Stimulated activated CD4-positive, alpha-beta T cell treated with anti-CD3 and anti-CD28 coated beads, TNF-alpha, amount 100 ng/mL, for 1 hour (primary cell): ENCODE results near the gene SCG5.
"Not testable (repeated sequence)": the region's sequence is repeated elsewhere in the genome, so short reads cannot be mapped to it uniquely, and the experiment has no call there.

Source experiments
- DNase-seq, 3 donors: peaks; one replicate each; pipeline ENCODE4 v3.0.0-alpha.2; 2020; ENCODE audit warnings: low read depth in 3 of 3, low spot score in 1 of 3

The SCG5 gene

DNA sequence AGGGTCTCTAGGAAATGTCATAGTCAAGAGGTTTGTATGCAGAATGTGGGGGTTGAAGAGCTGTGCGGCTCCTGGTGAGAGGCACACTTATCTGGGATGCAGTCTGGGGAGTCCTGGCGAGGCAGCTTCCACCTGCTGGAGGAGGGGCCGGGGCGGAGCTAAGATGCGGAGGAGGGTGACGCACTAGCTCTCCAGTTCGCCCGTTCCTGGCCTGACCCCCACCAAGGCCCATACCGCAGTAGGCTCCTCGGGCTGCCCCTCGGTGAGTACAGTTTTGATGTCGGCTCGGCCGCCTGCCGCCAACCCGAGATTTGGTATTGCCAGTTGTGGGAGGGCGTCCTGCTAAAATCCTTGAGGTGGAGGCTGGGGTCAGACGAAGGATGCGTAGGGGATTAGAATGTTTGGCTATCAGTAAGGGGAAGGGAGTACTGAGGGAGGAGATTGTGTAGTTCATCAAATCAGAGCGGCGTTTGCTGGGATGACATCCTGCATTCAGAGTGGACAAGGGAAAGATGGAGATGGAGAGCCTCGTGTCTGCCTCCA lies at the start of gene SCG5:
TSS of gene SCG5 (plus strand) at position 194 of the 543 bp plus-strand sequence. CDS start 1,883 bp downstream, outside the sequence.
- no peak for DNase-seq

GRCh38 chr15:32593151-32593550 lies 48.4 kb upstream of the SCG5 start, which contains the start of gene GOLGA8N:
GOLGA8N (plus strand) TSS chr15:32593456.
- DNase-seq, result not testable (repeated sequence)

- DNase-seq, result not testable (repeated sequence)
Observed at GRCh38 chr15:32609518-32609917, 32.0 kb upstream of the SCG5 start.

DNA sequence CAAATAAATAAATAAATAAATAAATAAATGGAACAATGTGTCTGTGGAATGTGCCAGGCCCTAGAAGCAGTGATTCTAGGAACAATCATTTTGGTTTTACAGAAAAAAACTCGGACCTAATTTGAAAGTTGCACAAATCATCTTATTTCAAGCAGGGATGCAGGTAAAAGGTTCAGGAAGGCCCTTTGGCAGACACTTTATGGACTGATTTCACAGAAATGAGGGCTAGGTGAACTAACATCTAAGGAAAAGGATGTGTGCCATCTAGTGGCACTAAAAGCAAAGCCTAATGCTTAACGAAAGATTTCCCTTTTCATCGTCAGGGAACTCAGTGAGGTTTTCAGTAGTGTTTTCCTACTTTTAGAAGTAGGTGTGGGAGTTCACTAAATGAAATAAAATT lies 30.8 kb upstream of the SCG5 start:
- DNase-seq, result not testable (repeated sequence)

DNA sequence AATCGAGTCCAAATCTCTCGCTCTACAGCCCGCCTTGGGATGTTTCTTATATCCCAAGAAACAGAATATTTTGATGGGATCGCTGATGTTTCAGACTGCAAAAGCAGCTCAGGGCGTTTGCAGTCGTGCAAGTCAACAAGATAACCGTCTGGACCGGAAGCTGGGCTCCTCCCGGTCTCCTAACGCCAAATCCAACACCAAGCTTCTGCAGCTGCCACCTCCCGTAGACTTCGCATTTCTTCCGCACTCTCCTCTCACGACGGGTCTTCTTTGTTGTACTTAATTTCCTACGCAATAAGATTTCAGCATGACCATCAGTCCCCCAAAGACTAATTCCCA lies 26.8 kb upstream of the SCG5 start:
- DNase-seq, result not testable (repeated sequence)

- peak; percentile 49 to 64 (median 52) for DNase-seq
Observed at GRCh38 chr15:32615051-32615870, 26.2 kb upstream of the SCG5 start, which contains the start of gene ARHGAP11A. ARHGAP11A (plus strand) TSS chr15:32615504; CDS start chr15:32616212, 708 bp downstream.

DNA sequence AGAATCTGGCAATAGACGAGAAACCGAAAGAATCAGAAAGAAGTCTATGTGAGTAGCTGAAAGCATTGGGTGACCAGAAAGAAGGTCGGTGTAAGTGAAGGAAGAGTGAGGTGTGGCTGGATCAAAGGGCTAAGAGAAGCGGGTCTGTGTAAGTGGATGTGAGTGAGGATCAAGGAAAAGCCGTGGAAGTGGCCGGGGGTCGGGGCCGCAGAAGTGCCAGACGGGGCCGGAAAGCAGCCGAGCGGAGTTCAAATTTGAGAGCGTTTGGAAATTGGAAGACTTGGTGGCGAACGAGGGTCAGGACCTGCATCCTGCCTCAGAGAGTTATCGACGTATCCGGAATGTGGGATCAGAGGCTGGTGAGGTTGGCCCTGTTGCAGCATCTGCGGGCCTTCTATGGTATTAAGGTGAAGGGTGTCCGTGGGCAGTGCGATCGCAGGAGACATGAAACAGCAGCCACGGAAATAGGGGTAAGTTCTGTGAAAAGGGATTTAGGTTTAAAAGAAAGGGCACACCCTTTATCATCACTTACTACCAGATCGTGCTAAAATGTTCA lies 25.6 kb upstream of the SCG5 start:
- DNase-seq, result not testable (repeated sequence)

- DNase-seq, result no peak
Observed at GRCh38 chr15:32636410-32636809, 5.1 kb upstream of the SCG5 start.

- DNase-seq, result no peak
Observed at GRCh38 chr15:32636908-32637567, 4.5 kb upstream of the SCG5 start.

DNA sequence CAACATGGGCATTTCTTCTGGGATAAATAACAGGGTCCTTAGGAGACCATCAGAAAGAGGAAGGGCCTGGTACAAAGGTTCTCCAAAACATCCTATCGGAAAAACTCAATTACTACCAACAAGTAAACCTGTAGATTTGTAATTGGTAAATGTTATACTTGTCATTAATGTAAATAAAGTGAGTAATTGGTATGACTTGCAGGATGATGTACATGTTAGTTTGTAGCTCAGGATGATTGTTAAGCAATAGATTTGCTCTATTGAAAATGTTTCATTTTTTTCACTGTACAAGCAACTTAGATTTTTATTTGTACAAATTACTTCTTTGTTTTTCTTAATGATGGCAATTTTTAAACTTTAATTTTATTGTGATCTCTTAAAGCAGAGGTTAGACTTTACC lies 3.8 kb upstream of the SCG5 start:
- DNase-seq, result no peak

- no peak for DNase-seq
Observed at GRCh38 chr15:32642667-32643435, 1.3 kb downstream of the SCG5 start.

GRCh38 chr15:32643907-32644445 lies 2.5 kb downstream of the SCG5 start:
- DNase-seq, result no peak

- DNase-seq, result no peak
Observed at GRCh38 chr15:32646291-32646690, 4.8 kb downstream of the SCG5 start.

GRCh38 chr15:32649342-32649741 lies 7.8 kb downstream of the SCG5 start:
- no peak for DNase-seq

GRCh38 chr15:32651229-32651837 lies 9.8 kb downstream of the SCG5 start:
- peak in 2 of 3 donors; percentile 4 to 9 for DNase-seq

DNA sequence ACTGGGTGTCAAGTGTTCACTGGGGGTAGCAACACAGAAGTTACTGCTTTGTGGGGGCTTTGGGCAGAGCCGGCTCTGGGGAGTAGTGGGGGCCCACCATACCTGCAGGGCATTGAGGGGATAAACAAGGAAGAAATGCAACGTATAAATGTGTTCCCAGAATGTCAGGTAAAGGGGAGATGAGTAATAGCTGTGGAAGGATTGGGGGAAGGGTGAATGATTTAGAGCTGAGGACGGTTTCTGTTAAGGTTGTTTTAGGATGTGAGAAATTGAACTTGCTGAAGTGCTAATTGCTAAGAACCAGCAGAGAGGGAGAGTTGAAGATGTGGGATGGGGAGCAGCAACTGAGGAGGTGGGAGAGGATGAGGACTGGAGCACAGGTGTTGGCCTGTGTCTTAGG lies 10.7 kb downstream of the SCG5 start:
- no peak for DNase-seq

DNA sequence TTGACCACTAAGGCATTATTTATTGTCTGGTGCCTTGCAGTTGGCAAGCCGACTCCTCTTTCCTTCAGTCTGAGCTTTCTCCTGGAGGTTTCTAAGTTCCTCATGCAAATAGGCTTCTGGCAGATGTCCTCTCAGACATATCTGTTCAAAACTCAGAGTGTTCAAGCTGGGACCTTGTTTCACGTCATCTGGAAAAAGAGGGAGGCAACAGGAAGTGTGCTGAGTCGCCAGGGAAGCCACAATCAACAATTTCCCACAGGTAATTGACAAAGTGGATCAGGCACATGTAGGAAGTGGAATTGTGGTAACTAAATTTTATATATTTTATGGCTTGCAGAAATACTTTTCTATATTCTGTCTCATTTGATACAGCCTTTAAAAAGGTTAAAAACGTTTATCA lies 14.6 kb downstream of the SCG5 start:
- no peak for DNase-seq

DNA sequence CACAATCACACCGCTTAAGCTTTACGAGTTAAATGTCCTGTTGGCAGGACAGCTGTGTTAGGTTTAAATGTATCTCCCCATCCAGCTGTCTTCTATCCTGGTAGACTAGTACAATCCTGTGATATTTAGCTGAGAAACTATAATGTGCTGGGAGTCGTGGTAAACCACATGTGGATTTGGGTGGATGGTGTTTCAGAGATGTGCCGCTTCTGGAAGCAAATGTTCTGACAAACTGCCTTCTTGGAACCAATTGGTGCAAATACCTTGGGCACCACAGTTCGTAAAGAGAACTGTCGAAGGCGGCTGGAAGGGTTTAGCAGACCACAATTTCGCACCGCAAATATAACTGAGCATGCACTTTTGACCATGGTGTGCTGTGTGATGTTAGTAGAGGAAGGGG lies 15.0 kb downstream of the SCG5 start:
- no peak for DNase-seq

GRCh38 chr15:32657198-32657883 lies 15.8 kb downstream of the SCG5 start:
- no peak for DNase-seq

- no peak for DNase-seq
Observed at GRCh38 chr15:32657941-32658340, 16.4 kb downstream of the SCG5 start.
